Stimulated activated CD4-positive, alpha-beta T cell treated with anti-CD3 and anti-CD28 coated beads, Interleukin-15, amount 100 ng/mL, for 1 hour (primary cell): ENCODE results near the gene KIAA1614.

Experiments
- DNase-seq, 2 donors: peaks; one replicate each; pipeline ENCODE4 v3.0.0-alpha.2; 2020; ENCODE audit warnings: low read depth in 1 of 2, low spot score in 1 of 2

The KIAA1614 gene

DNA sequence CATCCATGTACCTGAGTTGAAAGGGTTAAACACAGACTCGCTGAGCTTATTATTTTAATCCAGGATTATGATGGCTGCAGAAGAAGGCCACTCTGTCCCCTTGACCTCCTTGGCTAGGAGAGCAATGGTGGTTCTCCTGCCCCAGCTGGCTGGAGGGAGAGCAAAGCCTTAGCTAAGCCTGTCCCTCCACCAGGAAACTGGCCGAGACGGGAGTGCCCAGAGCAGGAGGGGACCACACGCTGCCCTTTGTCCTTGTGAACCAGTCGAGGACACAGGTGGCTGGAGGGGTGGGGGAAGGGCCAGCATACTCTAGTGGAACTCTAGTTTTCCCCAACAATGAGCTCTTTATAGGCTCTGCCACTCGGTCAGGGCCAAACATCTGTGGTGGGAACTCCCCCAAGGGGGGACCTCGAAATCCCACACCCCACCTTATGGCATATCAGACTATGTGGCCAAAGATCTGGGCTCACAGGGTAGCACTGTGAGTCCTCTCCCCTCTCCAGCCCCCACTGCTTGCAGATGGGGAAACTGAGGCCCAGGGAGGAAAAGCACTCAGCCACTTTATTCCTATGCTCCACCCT, 12.9 kb downstream of the KIAA1614 start:
- no peak for DNase-seq

DNA sequence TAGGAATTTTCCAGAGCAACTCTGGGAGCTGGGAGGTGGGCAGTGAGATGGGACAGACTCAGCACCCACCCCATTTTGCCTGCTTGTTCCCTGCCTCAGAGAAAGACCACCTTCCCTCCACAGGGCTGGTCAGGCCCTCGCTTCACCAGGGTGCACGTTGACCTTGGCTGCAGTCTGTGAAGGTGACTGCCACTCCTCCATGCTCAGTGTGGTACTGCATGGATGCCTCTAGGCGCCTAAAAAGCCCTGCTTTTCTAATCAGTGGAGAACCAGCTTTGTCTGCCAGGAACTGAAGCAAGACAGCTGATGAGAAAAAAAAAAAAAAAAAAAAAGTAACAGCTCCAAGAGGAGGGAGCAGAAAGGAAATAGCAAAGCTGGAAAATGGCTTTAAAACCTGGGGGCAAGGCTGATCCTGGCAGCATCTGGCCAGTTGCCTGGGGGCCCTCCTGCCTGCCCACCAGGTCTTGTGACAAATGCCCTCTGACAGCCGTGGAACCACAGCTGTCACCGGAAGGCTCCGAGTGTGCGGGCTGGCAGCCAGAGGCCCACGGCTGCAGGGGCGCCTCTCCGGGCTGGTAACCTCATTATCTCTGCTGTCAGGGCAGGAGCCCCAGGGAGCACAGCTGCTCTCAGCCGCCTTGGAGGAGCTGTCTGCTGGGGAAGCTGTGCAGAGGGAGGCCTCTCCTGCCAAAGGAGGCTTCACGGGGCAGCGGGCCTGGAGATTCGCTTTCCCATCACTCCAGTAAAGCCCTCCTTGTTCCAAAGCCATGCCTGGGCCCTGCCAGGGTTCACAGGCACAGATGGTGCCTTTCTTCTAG, 13.7 kb downstream of the KIAA1614 start:
- DNase-seq, result no peak

DNA sequence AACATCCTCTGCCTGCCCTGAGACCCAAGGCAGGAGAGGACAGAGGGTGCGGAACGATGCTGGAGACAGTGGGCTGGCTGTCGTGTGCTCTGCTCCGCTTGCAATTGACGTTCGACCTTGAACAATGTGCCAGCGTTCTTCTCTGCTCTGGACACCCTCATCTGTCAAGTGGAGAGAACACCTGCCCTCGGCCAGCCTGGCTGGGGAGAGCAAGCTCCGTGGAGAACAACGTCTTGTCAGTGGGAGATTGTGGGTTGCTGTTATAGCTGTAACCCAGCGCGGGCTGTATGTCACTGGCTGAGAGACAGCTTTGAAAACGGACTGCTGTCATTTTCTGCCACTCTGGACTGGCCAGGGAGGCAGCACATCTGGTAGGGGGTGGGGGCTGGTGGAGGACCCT, 14.7 kb downstream of the KIAA1614 start:
- no peak for DNase-seq

DNA sequence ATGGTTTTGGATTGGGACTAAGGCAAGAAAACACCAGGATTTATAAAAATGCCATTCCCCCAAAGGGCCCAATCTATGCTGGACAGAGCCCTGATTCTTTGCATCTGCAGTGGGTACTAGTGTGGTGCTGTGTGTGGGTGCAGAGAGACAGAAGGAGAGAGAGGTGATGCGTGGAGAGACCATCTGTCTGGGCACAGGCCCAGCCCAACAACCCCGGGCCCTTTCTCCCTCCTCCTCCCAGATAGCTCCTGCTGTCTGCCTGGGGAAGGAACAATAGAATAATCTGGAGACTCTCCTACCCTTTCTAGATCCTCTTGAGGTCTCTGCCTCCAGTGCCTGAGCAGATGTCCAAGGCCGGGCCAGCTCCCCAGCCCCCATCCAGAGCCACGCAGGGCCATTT, 15.1 kb downstream of the KIAA1614 start:
- no peak for DNase-seq

DNA sequence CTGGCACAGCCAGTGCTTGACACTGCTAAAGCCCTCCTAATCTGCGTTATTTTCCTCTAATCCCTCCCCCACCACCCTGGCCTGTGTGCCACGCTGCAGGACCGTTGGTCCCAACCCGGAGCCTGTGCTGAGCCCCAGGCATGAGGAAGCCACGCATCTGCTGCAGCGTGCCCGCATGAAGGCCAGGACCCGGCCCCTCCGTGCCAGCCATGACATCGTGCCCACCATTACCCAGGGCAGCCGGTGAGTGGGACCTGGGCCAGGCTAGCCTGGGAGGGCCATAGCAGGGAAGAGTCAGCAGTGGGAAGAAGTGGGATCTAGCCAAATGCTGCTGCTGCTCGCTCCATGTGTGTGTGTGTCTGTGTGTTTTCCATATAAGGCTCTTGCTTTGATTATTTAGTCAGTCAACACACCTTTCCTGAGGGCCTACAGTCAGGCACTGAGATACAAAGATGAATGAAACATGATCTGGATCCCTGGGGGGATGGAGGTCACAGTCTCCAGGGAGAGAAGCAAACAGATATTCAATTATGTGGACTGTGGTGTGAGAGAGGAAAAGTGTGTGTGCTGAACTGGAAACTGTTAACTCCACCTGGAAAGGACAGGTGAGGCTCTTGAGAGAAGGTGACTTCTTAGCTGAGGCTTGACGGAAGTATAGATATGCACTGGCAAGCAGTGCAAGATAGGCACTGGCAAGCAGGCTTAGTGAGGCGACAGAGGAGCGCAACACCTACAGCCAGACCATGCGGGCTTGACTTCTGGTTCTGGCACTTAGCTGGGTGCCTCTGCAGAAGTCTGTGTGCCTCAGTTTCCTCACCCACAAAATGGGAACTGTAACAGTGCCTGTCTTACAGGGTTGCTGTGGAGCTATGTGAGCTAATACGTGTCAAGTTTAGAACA, 15.9 kb downstream of the KIAA1614 start:
- no peak for DNase-seq

DNA sequence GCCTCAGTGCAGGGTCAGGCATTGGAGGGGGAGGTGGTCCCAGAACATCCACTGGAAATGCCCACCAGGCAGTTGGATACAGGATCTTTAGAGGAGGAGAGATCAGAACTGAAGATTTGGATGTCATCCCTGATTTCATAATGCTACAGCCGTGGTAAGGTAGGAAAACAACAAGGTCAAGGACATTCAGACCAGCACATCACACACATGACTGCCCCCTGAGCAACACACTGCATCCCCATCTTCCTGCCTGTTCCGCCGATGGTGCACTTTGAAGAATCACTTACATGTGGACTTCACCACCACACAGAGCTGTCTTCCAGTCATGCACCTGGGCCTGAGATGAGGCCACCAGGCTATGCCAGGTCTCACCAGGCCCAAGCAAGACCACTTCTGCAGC, 16.7 kb downstream of the KIAA1614 start:
- DNase-seq, result no peak

DNA sequence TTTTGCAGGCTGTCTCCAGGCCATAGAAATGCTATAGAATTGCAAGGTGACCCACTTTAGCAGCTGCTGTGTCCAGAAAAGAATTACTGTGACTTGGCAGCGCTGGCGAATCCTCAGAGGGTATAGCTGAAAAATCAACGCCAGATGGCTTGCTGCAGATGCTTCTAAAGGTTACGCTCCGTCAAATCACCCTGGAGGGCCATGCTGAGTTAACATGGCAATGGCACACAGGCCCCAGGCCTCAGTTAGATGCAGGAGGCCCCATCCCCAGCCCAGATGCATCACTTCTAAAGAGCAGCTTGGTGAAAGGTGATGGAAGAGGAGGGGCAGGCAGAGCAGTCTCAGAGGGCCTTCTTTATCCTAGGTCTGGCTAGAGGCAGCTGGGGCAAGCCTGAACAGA, 18.0 kb downstream of the KIAA1614 start:
- DNase-seq, result no peak

DNA sequence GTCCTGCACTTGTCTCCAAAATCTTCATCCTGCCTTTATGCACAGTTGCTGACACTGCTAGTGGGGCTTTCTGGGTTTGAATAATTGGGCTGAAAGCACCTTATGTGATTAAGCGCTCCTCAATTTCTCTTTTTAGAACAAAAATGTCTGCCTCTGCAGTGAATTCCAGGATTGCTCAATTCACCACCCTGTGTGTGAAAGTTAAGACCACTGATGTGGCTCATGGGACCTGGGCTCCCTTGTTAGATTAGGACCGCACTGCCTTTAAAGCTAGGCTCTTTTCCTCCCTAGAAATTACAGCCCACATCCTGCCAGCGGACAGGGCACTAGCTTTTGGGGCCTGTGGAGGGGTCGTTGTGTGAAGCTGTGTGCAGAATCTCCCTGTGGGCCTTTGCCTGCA, 18.8 kb downstream of the KIAA1614 start:
- no peak for DNase-seq

DNA sequence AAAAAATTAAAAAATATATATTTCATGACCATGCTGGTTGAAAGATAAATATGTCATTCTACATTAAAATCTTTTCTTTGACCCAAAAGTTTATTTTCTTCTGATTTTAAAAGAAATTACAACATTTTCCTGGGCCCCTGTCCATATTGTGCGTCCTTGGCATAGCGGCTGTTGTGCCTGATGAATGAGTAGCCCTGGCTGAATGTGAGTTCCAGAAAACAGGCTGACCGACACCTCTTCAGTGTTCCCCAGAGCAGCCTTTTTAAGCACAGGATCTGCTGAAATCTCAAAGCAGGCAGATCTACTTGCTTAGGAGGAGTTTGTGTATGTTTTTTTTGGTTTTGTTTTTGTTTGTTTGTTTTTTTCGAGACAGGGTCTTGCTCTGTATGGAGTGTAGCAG, 19.7 kb downstream of the KIAA1614 start:
- DNase-seq, result no peak

DNA sequence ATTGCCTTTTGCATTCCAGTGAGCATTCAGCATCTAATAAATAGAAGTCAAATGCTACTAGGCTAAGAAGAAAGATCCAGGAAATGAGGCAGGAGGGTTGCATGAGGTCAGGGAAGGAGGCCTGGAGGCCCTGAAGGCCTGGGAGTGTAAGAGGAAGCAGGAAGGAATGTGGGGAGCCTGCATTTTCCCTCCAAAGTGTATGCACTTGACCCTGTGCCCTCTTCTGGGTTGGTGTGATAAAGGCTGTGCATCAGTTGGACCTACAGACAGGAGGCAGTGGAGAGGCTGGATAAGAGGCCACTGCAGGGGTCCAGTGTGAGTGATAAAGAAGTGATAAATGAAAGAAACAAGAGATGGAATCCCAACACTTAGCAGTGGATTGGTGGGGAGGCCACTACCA, 20.4 kb downstream of the KIAA1614 start:
- DNase-seq, result no peak

DNA sequence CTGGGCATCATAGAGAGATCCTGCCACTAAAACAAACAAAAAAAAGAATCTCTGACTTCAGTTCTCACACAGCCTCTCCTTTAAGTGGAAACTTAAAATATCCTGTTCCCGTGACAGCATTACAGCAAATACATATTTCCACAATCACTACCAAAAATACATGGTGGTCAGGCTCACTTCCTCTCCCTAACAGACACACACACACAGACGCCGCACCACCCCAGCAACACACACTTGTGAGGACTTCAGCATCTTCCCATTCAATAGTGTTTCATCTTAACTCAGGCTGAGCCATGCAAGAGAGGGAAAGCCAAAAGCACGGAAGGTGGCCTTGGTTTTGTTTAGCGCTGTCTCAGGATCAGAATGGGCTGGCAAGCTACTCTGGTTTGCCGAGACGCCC, 21.9 kb downstream of the KIAA1614 start:
- DNase-seq, result no peak

DNA sequence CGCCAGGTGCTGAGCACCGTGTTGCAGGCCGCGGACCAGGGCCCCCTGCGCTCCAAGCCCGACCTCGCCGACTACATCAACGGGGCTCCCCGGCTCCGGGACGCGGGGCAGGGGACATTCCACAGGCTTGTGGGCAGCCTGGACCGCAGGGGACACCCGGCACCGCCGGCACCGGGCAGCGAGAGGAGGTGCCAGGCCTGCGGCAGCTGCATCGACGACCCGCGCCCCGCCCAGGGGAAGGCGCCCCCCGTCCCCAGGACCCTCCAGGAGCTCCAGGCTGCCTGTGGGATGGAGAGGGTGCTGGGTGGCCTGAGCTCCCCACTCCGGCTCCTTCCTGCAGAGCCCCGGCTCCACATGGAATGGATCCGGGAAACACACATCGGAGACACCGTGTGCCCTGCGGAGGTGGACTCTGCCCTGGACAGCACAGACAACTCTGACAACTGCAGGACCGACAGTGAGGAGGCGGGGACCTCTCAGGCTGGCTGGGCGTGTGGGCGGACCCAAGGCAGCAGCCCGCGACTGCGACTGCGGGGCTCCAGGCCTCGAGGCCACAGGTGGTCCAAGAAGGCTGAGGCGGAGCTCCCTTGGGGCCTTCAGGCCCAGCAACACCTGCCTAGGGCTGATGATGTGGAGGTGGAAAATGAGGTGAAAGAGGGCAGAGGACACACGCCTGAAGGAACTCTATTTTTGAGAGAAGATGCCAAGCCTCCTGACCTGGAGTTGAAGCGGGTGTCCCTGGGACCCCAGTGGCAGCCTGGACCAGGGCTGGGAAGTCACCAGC, 22.8 kb downstream of the KIAA1614 start:
- no peak for DNase-seq

DNA sequence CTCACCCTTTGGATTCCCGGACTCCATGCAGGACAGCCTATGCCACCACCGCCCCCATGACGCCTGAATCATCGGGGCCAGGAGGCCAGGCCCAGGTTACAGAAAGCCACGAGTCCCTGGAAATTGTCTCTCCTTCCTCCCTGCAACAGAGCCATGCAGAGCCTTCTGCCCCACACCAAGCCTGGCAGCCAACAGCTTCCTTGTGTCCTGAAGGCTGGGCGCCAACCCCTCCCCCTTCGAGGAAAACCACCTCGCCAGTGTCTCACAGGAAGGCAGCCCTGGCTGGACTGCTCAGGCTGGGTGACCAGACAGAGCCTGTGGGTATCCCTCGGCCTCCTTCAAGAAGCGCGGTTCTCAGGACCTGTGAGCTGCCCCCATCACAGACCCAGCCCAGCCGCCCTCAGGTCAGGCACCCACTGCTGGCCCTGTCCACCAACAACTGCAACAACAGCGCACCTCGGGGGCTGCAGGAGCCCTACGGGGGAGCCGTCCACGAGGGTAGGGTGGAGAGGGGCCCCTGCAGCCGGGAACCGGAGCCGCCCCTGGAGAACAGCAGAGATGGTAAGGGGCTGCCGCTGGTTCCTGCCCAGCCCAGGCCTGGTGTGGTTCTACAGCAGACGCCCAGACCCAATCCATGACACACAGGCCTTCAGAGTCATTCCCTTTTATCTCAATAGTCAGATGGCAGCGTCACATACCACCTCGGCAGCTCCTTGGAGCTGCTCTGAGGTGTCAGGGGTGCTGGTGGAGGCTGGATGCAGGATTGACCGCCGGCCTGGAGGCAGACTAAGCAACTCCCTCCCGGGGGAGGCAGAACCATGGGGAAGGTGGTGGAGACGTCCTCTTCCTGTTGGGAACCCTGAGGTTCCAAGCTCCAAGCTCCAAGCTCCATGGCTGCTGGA, 23.7 kb downstream of the KIAA1614 start:
- DNase-seq, result no peak

DNA sequence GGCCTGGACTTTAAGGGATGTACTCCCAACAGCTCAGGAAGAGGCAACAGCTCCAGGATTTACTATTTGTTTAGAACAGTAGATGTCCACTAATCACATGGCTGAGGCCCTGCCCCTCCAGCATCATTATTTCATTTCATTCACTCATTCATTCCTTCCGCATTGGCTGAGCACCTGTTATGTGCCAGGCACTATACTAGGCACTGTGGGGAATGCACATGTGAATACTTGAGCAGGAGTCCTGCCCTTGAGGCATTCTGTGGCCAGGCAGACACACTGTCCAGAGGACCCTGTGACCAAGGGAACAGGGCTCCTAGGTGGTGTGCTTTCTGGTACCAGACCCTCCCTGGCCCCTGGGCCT, 24.3 kb downstream of the KIAA1614 start:
- DNase-seq, result no peak

DNA sequence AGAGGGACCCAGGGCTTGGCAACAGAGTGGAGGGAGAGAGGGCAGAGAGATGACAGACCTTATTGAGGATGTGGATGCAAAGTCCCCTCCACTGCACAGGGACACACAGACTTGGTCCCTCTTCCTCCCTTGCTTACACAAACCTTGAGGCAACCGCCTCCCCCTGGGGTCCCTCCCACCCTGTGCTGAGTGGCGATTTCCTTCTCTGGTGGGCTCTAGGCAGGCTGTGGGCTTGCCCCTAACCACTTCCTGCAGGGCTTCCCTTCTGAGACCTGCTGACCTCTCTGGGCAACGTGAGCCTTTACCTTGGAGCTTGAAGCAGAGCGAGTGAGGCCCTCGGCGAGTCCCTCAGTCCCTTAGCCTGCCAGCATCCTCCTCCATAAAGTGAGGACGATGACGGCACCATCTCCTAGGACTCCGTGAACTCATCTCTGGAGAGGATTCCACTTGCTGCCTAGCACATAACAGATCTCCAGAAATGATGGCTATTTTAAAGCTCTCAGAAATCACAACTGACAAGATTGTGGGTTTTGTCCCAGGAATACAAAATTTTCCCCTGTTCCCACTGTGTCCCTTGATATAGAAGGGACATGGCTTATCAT, 25.0 kb downstream of the KIAA1614 start:
- DNase-seq, result no peak

DNA sequence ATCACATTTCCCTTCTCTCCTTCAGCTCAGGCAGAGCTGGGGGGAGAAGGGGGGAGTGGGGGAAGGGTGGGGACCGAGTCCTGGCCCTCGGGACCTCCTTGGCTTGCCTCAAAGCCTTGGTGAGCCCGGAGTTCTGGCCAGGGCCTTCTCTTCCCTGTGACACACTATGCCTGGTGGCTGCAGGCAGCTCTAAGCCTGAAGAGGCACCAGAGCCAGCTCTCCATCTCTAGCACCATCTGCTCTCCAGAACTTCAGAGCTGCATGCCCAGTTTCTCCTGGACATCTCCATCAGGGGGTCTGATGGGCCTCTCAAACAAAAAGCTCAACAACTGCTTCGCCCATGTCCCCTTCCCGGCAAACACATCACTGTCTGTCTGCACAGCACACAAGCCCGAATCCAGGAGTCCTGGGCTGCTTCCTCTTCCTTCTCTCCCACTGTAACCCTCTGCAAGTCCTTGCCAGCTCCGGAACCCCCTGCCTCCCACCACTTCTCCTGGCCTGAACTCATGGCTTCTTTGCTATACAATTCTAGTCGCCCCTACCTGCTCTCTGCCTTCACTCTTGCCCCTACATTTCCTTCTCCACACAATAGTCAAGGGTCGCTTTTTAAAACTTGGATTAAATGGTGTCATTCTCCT, 26.5 kb downstream of the KIAA1614 start:
- DNase-seq, result no peak

DNA sequence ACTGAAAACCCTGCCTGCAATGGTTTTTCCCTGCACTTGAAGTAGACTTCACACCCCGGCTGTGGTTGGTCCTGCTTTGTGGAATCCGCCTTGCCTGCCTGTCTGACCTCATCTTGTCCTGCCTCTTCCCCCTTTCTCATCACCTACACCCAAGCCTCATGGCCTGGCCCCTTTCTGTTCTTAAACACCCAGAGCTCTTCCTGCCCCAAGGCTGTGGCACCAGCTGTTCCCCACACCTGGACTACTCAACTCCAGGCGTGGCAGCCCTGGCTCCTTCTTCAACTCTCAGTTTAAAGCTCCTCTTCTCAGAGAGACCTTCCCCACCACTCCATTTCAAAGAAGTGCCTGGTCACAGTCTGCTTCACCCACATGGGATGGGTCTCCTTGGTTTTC, 27.0 kb downstream of the KIAA1614 start:
- DNase-seq, result no peak

DNA sequence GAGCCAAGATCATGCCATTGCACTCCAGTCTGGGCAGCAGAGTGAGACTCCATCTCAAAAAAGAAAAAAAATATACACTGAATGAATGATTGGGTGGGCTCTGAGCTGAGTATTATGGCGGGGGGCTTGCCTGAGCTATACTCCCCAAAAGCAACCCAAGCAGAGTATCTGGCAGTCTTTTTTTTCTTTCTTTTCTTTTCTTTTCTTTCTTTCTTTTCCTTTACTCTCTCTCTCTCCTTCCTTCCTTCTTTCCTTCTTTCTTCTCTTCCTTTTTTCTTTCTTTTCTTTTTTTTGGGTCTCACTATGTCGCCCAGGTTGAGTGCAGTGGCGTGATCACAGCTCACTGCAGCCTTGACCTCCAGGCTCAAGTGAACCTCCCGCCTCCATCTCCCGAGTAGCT, 27.7 kb downstream of the KIAA1614 start:
- no peak for DNase-seq

DNA sequence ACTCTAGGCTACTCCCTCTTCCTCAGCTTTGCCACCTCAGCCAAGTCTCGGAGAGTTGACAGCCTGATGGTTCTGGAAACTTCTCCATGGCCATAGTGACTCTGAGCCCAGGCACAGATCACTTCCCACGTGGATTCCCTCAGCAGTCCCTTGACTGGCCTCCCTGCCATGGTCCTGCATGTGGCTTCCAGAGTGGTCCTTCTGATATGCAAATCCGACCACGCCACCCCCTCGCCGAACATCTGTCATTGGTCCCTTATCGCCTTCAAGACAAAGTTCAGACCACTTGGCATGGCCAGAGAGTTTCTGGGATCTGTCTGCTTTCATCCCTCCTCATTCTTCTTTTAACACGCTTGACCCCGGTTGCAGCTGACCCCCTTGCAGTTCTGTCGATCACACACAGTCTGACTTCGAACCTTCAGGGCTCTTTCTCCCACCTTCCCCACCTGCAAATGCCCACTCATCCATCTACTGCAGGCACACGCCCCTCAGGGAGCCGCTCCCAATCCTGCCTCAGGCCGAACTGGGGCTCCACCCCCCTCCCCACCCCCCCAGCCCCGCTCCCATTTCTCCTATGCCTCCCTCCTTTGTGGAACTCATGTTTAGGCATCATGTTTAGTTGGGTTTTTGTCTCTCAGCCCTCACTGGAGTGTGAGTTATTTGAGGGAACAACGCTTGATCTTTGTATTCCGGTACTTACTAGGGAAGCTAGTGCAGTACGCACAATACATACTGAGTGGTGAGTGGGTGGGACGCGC, 29.0 kb downstream of the KIAA1614 start:
- DNase-seq, result no peak
